Vagina (tissue), 2 donors: ENCODE data around the gene ANGPTL8.

Source experiments
- POLR2A ChIP-seq, 2 donors: fragments of 450-650 bp; IDR thresholded peaks; one replicate each; pipeline ENCODE4 v1.6.1; 2017; ENCODE audit warnings: antibody characterized with exemption in 2 of 2, mild to moderate bottlenecking in 2 of 2, moderate library complexity in 2 of 2
- TF ChIP-seq, protein P1 (sequence below), 3 experiments: fragments of 450-650 bp in 2 of 3; fragments of 200-600 bp in 1 of 3; sonication (generic) in 1 of 3; IDR thresholded peaks; one replicate each; pipeline ENCODE4 v1.5.1; 2017 to 2019; ENCODE audit warnings: antibody characterized with exemption in 3 of 3, mild to moderate bottlenecking in 2 of 3, moderate library complexity in 2 of 3

DNA sequence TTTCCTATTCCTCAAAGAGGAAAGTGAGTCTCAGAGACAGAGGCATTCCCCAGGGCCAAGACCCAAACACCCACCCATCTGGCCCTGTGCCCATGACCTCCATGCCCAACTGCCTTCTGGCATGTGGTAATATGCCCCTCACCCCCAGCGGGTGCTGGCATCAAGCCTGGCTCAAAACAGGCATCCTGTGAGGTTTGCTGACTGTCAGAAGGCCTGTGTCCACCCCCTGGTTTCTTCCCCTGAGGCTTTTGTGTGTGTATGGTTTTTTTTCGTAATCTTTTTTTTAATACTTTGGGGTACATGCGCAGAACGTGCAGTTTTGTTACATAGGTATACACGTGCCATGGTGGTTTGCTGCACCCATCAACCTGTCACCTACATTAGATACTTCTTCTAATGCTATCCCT is 34.5 kb upstream of the ANGPTL8 start:
- TF ChIP-seq, protein P1, sequence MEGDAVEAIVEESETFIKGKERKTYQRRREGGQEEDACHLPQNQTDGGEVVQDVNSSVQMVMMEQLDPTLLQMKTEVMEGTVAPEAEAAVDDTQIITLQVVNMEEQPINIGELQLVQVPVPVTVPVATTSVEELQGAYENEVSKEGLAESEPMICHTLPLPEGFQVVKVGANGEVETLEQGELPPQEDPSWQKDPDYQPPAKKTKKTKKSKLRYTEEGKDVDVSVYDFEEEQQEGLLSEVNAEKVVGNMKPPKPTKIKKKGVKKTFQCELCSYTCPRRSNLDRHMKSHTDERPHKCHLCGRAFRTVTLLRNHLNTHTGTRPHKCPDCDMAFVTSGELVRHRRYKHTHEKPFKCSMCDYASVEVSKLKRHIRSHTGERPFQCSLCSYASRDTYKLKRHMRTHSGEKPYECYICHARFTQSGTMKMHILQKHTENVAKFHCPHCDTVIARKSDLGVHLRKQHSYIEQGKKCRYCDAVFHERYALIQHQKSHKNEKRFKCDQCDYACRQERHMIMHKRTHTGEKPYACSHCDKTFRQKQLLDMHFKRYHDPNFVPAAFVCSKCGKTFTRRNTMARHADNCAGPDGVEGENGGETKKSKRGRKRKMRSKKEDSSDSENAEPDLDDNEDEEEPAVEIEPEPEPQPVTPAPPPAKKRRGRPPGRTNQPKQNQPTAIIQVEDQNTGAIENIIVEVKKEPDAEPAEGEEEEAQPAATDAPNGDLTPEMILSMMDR (IDR thresholded peaks at IDR 0.05): no peak
- no peak for TF ChIP-seq POLR2A (IDR thresholded peaks at IDR 0.05)
